PC-9 (cell line): ENCODE data around the gene RACK1. TPM values are rescaled to one million over a fixed set of nuclear protein-coding genes. Genes with fewer than 3 reads are reported as not detected.
A peak's percentile ranks its signal among the peaks of the same experiment; 100 is the strongest.

ENCODE experiments used
- BruUV-seq: library from RNA; stranded (reverse); fragments of 400-500 nt; replicated peaks from 2 replicates; lab custom pipeline; 2021; lab: Mats Ljungman, UMichigan
- CTCF ChIA-PET: fragments of 300-600 bp; sonication (Branson Sonifier 250); formaldehyde crosslinking; loops from one replicate; lab custom pipeline; 2022; ENCODE audit warnings: antibody characterized with exemption; lab: Charles Lee
- POLR2A ChIA-PET: fragments of 300-600 bp; sonication (Branson Sonifier 250); formaldehyde crosslinking; loops from one replicate; lab custom pipeline; 2022; ENCODE audit warnings: antibody characterized with exemption; ENCODE audit not compliant: unreplicated experiment; lab: Charles Lee
- DNase-seq, 2 experiments: peaks; one replicate each; pipeline versions ENCODE4 v3.0.0 to v3.0.0-alpha.2; 2015 to 2022; ENCODE audit warnings: mixed read lengths in 1 of 2
- H2AFZ ChIP-seq: fragments of 200-600 bp; sonication (generic); 2 replicates; pipeline ENCODE4 v1.8.1; 2017; ENCODE audit warnings: antibody characterized with exemption
- H3F3A ChIP-seq: fragments of 200-600 bp; sonication (generic); 2 replicates; pipeline ENCODE4 v1.8.1; 2017; ENCODE audit warnings: antibody characterized with exemption, mild to moderate bottlenecking, low read depth; ENCODE audit not compliant: insufficient read depth
- H3K27ac ChIP-seq: fragments of 200-600 bp; sonication (generic); 2 replicates; pipeline ENCODE4 v1.6.1; 2016; ENCODE audit warnings: mixed run types
- H3K27me3 ChIP-seq: fragments of 200-600 bp; sonication (generic); 2 replicates; pipeline ENCODE4 v1.6.1; 2016; ENCODE audit warnings: low read depth, mixed run types; ENCODE audit not compliant: insufficient read depth
- H3K36me3 ChIP-seq: fragments of 200-600 bp; sonication (generic); 2 replicates; pipeline ENCODE4 v1.6.1; 2016; ENCODE audit warnings: low read depth, mixed run types
- H3K4me1 ChIP-seq: fragments of 200-600 bp; sonication (generic); replicated peaks from 2 replicates; pipeline ENCODE4 v1.6.1; 2016; ENCODE audit warnings: mixed run types; ENCODE audit not compliant: insufficient read depth
- H3K4me2 ChIP-seq: fragments of 200-600 bp; sonication (generic); 2 replicates; pipeline ENCODE4 v1.6.1; 2017; ENCODE audit warnings: mixed run types
- H3K4me3 ChIP-seq: fragments of 200-600 bp; sonication (generic); 2 replicates; pipeline ENCODE4 v1.6.1; 2016; ENCODE audit warnings: mixed run types
- H3K79me2 ChIP-seq: fragments of 200-600 bp; sonication (generic); 2 replicates; pipeline ENCODE4 v1.6.1; 2017; ENCODE audit warnings: low read depth, mixed run types
- H3K9me2 ChIP-seq: fragments of 200-600 bp; sonication (generic); 2 replicates; pipeline ENCODE4 v1.8.1; 2017; ENCODE audit warnings: mild to moderate bottlenecking; ENCODE audit not compliant: insufficient read depth
- H3K9me3 ChIP-seq: fragments of 200-600 bp; sonication (generic); 2 replicates; pipeline ENCODE4 v1.8.1; 2016; ENCODE audit warnings: low read depth; ENCODE audit not compliant: insufficient read depth
- H4K20me1 ChIP-seq: fragments of 200-600 bp; sonication (generic); 2 replicates; pipeline ENCODE4 v1.8.1; 2017; ENCODE audit not compliant: insufficient read depth
- CTCF ChIP-seq: fragments of 200-600 bp; sonication (generic); conservative IDR thresholded peaks from 2 replicates; pipeline ENCODE4 v1.6.1; 2017; ENCODE audit warnings: mixed run types, antibody characterized with exemption, mild to moderate bottlenecking, moderate library complexity
- EZH2 ChIP-seq: fragments of 200-600 bp; sonication (generic); IDR thresholded peaks from 2 replicates; pipeline ENCODE4 v1.8.0; 2017; ENCODE audit warnings: antibody characterized with exemption, low read depth
- intact Hi-C: fragments of 100-400 bp; cut with micrococcal nuclease; formaldehyde crosslinking; loops from one replicate; pipeline ENCODE4 v1.10.0; 2022; ENCODE audit not compliant: unreplicated experiment
- total RNA-seq: library from RNA; stranded (reverse); gene quantifications from 2 replicates; pipeline ENCODE4 v1.2.3, GENCODE V29; 2021

Gene RACK1
- total RNA-seq, 1 experiment from 2014 or later = 2,373 TPM

GRCh38 chr5:181236954-181237641, 6.6 kb downstream of the RACK1 start:
- intact Hi-C loops = no loop called here
- no TSS peak for BruUV-seq
- H3K4me2 ChIP-seq = no peak overlapping the region
- no peak overlapping the region for H3K4me3 ChIP-seq
- H3K79me2 ChIP-seq = peaks cover 46% of the 10 kb centered on the region
- no peak overlapping the region for H3K27ac ChIP-seq
- H3K9me2 ChIP-seq = no peaks in the 10 kb centered on the region
- H3F3A ChIP-seq = peaks cover 91% of the 10 kb centered on the region
- no peaks in the 10 kb centered on the region for H3K9me3 ChIP-seq
- H3K36me3 ChIP-seq = peaks cover 53% of the 10 kb centered on the region
- DNase-seq = no peak
- POLR2A ChIA-PET = no interaction called here
- peaks cover 69% of the 10 kb centered on the region for H4K20me1 ChIP-seq
- H2AFZ ChIP-seq = no peak overlapping the region
- no peaks in the 10 kb centered on the region for H3K27me3 ChIP-seq
- H3K4me1 ChIP-seq = peaks cover 15% of the 10 kb centered on the region
- CTCF ChIA-PET = no interaction called here
- TF ChIP-seq EZH2 (no peak), CTCF (no peak)

- Histone ChIP-seq H3K27ac (no peak overlapping the region), H3F3A (peaks cover 87% of the 10 kb centered on the region), H3K4me3 (no peak overlapping the region), H4K20me1 (peaks cover 62% of the 10 kb centered on the region), H3K79me2 (peaks cover 40% of the 10 kb centered on the region), H3K9me3 (no peaks in the 10 kb centered on the region), H3K36me3 (peaks cover 46% of the 10 kb centered on the region), H3K4me2 (no peak overlapping the region), H2AFZ (no peak overlapping the region), H3K27me3 (no peaks in the 10 kb centered on the region), H3K9me2 (no peaks in the 10 kb centered on the region), H3K4me1 (peaks cover 9% of the 10 kb centered on the region)
- BruUV-seq = TSS peak; percentile 4
- intact Hi-C loops = no loop called here
- POLR2A ChIA-PET = no interaction called here
- DNase-seq = no peak
- TF ChIP-seq EZH2 (no peak), CTCF (no peak)
- CTCF ChIA-PET = no interaction called here
Observed at GRCh38 chr5:181236471-181236870, 7.2 kb downstream of the RACK1 start.

GRCh38 chr5:181235689-181236366, 7.9 kb downstream of the RACK1 start:
- Histone ChIP-seq H3K9me2 (no peaks in the 10 kb centered on the region), H3K79me2 (peaks cover 33% of the 10 kb centered on the region), H3K9me3 (no peaks in the 10 kb centered on the region), H3F3A (peaks cover 80% of the 10 kb centered on the region), H3K4me3 (no peak overlapping the region), H3K27me3 (no peaks in the 10 kb centered on the region), H3K4me2 (no peak overlapping the region), H2AFZ (no peak overlapping the region), H3K36me3 (peaks cover 41% of the 10 kb centered on the region), H3K4me1 (0 out of 2 replicates have a peak, but pooled peaks cover 2% of the 10 kb centered on the region), H4K20me1 (peaks cover 56% of the 10 kb centered on the region), H3K27ac (peak overlapping the region; percentile 45)
- DNase-seq = no peak
- ChIA-PET POLR2A (interaction anchor here (0.6 to 0.7 kb wide), 2 partner anchors 11 to 376 kb away, joined by 5 to 23 read pairs; no protein-coding TSS in a partner anchor), CTCF (interaction anchor here (0.6 kb wide), 2 partner anchors 38 to 367 kb away, joined by 3 to 9 read pairs; no protein-coding TSS in a partner anchor)
- BruUV-seq = no TSS peak
- TF ChIP-seq CTCF (no peak), EZH2 (no peak)
- intact Hi-C loops = no loop called here
